ENCODE data around the gene PDIA6. TPM values are rescaled to one million over a fixed set of nuclear protein-coding genes. Genes with fewer than 3 reads are reported as not detected.

Gene PDIA6
- total and polyA plus RNA-seq, 9 of the 15 experiments (the other 6 are each of a cell fraction or from before 2014, with no cell fraction given) = 166 to 268 (median 229) TPM

DNA sequence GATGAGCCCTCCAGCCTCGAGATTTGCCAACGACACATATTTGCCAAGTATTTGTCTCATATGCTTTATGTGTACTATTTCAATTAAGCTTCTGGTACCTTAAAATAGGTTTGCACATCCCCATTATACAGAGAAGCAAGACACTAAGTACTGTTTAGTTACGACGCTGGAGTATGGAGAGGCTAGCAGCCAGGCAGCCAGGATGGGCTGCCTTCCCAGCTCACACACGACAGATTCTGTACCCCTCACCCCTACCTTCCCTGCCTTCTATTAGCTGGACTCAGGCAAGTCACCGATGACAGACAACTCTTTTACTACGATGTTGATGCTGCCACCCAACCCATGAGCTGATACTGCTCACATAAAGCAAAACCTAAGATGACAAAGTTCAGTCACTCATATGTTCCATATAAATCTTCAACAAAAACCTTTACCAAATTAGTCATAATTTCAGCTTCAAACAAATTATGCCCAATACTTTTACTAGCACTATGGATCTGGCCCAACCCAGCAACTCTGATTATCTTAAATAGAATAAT lies 17.0 kb downstream of the PDIA6 start:
- BruUV-seq (replicated peaks) = no TSS peak
- in situ Hi-C loops (cut with MboI) = no loop called here
- H3K4me1 ChIP-seq (replicated peaks in 1 of 2; ENCODE audit: control insufficient read depth in 2 of 2, insufficient read depth in 2 of 2, low read length in 2 of 2) = peaks cover 0 to 12% of the 10 kb centered on the region in 2 experiments; a peak in 2 of 5 replicates
- H3K9ac ChIP-seq (ENCODE audit: insufficient read depth in 1 of 2, low read depth in 2 of 2, low read length in 2 of 2) = no peak overlapping the region
- H3K36me3 ChIP-seq (ENCODE audit: control insufficient read depth, insufficient read depth, low read length) = peaks cover 95% of the 10 kb centered on the region
- H4K20me1 ChIP-seq (replicated peaks; ENCODE audit: control insufficient read depth, insufficient read depth, low read length) = peaks cover 26% of the 10 kb centered on the region
- peaks cover 53% of the 10 kb centered on the region for H3K79me2 ChIP-seq (ENCODE audit: control insufficient read depth, insufficient read depth, low read length)
- CTCF ChIA-PET (ENCODE audit: low intra/inter-chr PET ratio) = no interaction called here
- no peak overlapping the region for H3K27ac ChIP-seq (ENCODE audit: extremely low read depth, low read depth, low read length)
- DNase-seq (ENCODE audit: extremely low read depth in 1 of 4, low spot score in 3 of 4) (no peak), ATAC-seq (peak; percentile 24; the same call in 1 of the 3 replicates), FAIRE-seq (no peak)
- intact Hi-C loops (cut with micrococcal nuclease) = no loop called here
- 67% methylated on average over 7 of the region's 7 CpGs for WGBS (ENCODE audit: insufficient coverage, low coverage, missing lambda C conversion rate)
- no peaks in the 10 kb centered on the region for H3K9me3 ChIP-seq (replicated peaks; ENCODE audit: control insufficient read depth, insufficient read depth, low read depth, low read length)
- no peak for TF ChIP-seq HMG20A (CRISPR knock-in tag; conservative IDR thresholded peaks at IDR 0.05)
- TF ChIP-seq EP300 (IDR thresholded peaks at IDR 0.05; ENCODE audit: low read length) = no peak
- no peak for TF ChIP-seq NR3C1 (CRISPR knock-in tag; IDR thresholded peaks at IDR 0.05)
- TF ChIP-seq MLX (CRISPR knock-in tag; conservative IDR thresholded peaks at IDR 0.05) = no peak
- TF ChIP-seq, protein P1, sequence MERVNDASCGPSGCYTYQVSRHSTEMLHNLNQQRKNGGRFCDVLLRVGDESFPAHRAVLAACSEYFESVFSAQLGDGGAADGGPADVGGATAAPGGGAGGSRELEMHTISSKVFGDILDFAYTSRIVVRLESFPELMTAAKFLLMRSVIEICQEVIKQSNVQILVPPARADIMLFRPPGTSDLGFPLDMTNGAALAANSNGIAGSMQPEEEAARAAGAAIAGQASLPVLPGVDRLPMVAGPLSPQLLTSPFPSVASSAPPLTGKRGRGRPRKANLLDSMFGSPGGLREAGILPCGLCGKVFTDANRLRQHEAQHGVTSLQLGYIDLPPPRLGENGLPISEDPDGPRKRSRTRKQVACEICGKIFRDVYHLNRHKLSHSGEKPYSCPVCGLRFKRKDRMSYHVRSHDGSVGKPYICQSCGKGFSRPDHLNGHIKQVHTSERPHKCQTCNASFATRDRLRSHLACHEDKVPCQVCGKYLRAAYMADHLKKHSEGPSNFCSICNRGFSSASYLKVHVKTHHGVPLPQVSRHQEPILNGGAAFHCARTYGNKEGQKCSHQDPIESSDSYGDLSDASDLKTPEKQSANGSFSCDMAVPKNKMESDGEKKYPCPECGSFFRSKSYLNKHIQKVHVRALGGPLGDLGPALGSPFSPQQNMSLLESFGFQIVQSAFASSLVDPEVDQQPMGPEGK (CRISPR knock-in tag; IDR thresholded peaks at IDR 0.05; ENCODE audit: borderline replicate concordance) = no peak
- no peak for TF ChIP-seq TRIM25 (IDR thresholded peaks at IDR 0.05; ENCODE audit: borderline replicate concordance)
- TF ChIP-seq PTRF (tag; IDR thresholded peaks at IDR 0.05) = no peak
- TF ChIP-seq ZEB2 (IDR thresholded peaks at IDR 0.05) = no peak
- TF ChIP-seq XRCC3 (IDR thresholded peaks at IDR 0.05) = no peak
- no peak for TF ChIP-seq NCOA2 (IDR thresholded peaks at IDR 0.05; ENCODE audit: partially characterized antibody in 2 of 2)
- TF ChIP-seq ZNF444 (CRISPR knock-in tag; IDR thresholded peaks at IDR 0.05) = no peak
- no peak for TF ChIP-seq LARP7 (IDR thresholded peaks at IDR 0.05)
- TF ChIP-seq HDAC1 (IDR thresholded peaks at IDR 0.05) = no peak
- TF ChIP-seq TCF15 (CRISPR knock-in tag; IDR thresholded peaks at IDR 0.05) = no peak
- no peak for TF ChIP-seq SNIP1 (IDR thresholded peaks at IDR 0.05; ENCODE audit: low read depth)
- TF ChIP-seq SAFB (IDR thresholded peaks at IDR 0.05; ENCODE audit: borderline replicate concordance, low read depth, low read length) = no peak
- no peak overlapping the region for H3K4me3 ChIP-seq
- H3K4me2 ChIP-seq (ENCODE audit: insufficient read depth, low read length) = no peak overlapping the region
- POLR2A ChIA-PET = interaction anchor here (0.7 to 1.3 kb wide), 3 partner anchors 8 to 26 kb away, joined by 3 to 6 read pairs (median 5); no protein-coding TSS in a partner anchor
- no peak overlapping the region for H2AFZ ChIP-seq (ENCODE audit: low read depth, low read length)
- H3K9me1 ChIP-seq (ENCODE audit: control insufficient read depth, insufficient read depth, low read length) = peaks cover 3% of the 10 kb centered on the region
- no peaks in the 10 kb centered on the region for H3K27me3 ChIP-seq (ENCODE audit: control insufficient read depth in 2 of 2, insufficient read depth in 2 of 2, low read length in 2 of 2)

All from K562 (cell line).